ENCODE results near the gene NEU1.

The NEU1 gene

DNA sequence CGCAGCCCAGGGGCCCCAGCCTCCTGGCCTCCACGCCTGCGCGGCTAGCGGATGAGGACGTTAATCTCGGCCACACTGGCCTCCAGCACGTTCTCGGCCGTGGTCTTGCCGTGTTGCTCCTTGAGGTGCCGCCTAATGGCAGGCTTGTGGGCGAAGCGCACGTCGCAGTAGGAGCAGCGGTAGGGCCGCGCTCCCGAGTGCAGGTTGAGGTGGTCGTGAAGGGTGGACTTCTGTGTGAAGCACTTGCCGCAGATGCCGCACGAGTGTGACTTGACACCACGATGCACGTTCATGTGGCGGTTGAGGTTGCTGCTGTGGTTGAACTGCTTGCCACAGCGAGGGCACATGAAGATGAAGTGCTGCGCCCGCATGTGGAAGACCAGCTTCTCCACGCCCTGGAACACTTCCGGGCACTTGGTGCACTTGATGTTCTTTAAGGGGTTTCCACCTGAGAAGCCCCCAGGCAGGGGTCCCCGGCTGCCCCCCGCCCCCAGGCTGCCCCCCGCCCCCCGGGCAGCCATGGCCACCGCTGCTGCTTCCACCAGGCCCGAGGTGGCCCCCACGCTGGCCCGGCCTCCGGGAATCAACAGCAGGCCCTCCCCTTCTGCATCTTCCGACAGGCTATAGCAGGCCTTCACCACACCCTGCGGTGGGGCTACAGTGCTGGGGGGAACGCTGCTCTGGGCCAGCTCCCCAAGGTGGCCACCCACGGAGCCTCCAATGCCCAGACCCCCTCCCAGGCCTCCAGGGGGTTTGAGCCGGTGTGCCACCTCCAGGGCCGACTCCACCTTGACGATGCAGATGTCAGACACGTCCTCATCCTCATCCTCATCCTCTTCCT, 37.5 kb upstream of the NEU1 start:
- Histone ChIP-seq H3K4me1 (ENCODE audit: insufficient read depth, insufficient read length) (peaks cover 6% of the 10 kb centered on the region), H3K36me3 (ENCODE audit: insufficient read depth, insufficient read length, low read length) (peaks cover 23% of the 10 kb centered on the region), H3K9ac (ENCODE audit: insufficient read length, low read depth) (no peak overlapping the region), H3K27me3 (ENCODE audit: insufficient read depth, insufficient read length) (no peaks in the 10 kb centered on the region), H3K4me3 (ENCODE audit: insufficient read length, low read depth) (no peak overlapping the region), H3K9me3 (ENCODE audit: insufficient read depth, low read length) (no peaks in the 10 kb centered on the region)
- TF ChIP-seq YY1 (IDR thresholded peaks at IDR 0.05; ENCODE audit: insufficient read depth, insufficient read length) (no peak), ZNF274 (IDR thresholded peaks at IDR 0.05; ENCODE audit: low read depth, low read length) (no peak), SUZ12 (IDR thresholded peaks at IDR 0.05; ENCODE audit: extremely low read depth, insufficient read depth, insufficient read length) (no peak)
- DNase-seq (ENCODE audit: low read depth, low spot score): no peak

DNA sequence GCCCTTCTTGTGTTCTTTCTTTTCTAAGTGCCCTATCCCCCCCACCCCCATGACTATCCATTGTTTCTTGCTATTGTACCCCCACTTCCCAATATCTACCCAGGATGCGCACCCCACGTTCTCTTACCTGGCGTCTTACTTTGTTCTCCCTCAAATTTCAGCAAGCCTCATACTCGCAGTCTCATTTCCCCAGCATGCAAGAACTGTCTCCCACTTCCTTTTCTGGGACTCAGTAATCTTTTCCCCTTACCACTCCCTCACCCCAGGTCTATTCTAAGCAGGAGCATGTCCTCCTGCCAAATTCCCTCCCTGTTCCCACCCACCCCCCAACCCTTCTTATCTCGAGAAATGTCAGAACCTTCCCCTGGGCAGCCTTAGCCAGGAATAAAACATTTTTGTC, 36.6 kb upstream of the NEU1 start:
- Histone ChIP-seq H3K9me3 (ENCODE audit: insufficient read depth, low read length) (no peaks in the 10 kb centered on the region), H3K4me1 (ENCODE audit: insufficient read depth, insufficient read length) (peaks cover 6% of the 10 kb centered on the region), H3K9ac (ENCODE audit: insufficient read length, low read depth) (no peak overlapping the region)

DNA sequence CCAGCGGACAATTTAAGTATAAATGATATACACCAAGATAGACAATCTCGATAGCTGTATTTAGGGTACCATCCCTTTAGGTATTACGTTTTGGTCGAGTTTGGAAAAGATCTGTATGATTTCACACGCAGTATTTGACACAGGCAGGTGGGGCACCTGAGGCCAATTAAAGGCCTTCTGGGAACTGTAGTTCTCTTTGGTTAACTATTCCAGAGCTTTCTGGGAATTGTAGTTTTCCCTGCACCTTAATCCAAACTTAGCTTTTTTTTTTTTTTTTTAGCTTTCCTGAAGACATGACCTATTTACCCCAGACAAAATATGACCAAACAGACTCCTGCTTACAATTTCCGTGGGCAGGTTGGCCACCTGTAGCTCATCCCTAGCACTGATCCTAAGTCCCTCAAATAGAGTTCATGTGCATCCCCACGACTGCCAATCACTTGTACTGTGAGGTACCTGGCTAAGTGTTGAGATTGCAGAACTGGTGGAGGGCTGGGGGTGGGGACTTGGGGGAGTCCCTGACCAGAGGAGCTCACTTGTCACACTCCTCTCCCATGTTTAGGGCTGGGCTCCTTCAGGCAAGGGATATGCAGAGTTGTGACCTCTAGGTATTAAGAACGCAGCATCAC, 35.9 kb upstream of the NEU1 start:
- Histone ChIP-seq H3K36me3 (ENCODE audit: insufficient read depth, insufficient read length, low read length) (peaks cover 35% of the 10 kb centered on the region), H3K9ac (ENCODE audit: insufficient read length, low read depth) (peak overlapping the region; percentile 93), H3K4me1 (ENCODE audit: insufficient read depth, insufficient read length) (peaks cover 6% of the 10 kb centered on the region), H3K27me3 (ENCODE audit: insufficient read depth, insufficient read length) (no peaks in the 10 kb centered on the region), H3K4me3 (ENCODE audit: insufficient read length, low read depth) (peak overlapping the region; percentile 89), H3K9me3 (ENCODE audit: insufficient read depth, low read length) (no peaks in the 10 kb centered on the region)
- DNase-seq (ENCODE audit: low read depth, low spot score): no peak
- TF ChIP-seq YY1 (IDR thresholded peaks at IDR 0.05; ENCODE audit: insufficient read depth, insufficient read length) (no peak), SUZ12 (IDR thresholded peaks at IDR 0.05; ENCODE audit: extremely low read depth, insufficient read depth, insufficient read length) (no peak), ZNF274 (IDR thresholded peaks at IDR 0.05; ENCODE audit: low read depth, low read length) (no peak)

More for the DNA sequence above, 36.6 kb upstream of the NEU1 start:
- H3K36me3 ChIP-seq (ENCODE audit: insufficient read depth, insufficient read length, low read length): peaks cover 31% of the 10 kb centered on the region
- DNase-seq (ENCODE audit: low read depth, low spot score): no peak
- TF ChIP-seq YY1 (IDR thresholded peaks at IDR 0.05; ENCODE audit: insufficient read depth, insufficient read length) (no peak), ZNF274 (IDR thresholded peaks at IDR 0.05; ENCODE audit: low read depth, low read length) (no peak), SUZ12 (IDR thresholded peaks at IDR 0.05; ENCODE audit: extremely low read depth, insufficient read depth, insufficient read length) (no peak)
- H3K27me3 ChIP-seq (ENCODE audit: insufficient read depth, insufficient read length): no peaks in the 10 kb centered on the region
- H3K4me3 ChIP-seq (ENCODE audit: insufficient read length, low read depth): no peak overlapping the region

DNA sequence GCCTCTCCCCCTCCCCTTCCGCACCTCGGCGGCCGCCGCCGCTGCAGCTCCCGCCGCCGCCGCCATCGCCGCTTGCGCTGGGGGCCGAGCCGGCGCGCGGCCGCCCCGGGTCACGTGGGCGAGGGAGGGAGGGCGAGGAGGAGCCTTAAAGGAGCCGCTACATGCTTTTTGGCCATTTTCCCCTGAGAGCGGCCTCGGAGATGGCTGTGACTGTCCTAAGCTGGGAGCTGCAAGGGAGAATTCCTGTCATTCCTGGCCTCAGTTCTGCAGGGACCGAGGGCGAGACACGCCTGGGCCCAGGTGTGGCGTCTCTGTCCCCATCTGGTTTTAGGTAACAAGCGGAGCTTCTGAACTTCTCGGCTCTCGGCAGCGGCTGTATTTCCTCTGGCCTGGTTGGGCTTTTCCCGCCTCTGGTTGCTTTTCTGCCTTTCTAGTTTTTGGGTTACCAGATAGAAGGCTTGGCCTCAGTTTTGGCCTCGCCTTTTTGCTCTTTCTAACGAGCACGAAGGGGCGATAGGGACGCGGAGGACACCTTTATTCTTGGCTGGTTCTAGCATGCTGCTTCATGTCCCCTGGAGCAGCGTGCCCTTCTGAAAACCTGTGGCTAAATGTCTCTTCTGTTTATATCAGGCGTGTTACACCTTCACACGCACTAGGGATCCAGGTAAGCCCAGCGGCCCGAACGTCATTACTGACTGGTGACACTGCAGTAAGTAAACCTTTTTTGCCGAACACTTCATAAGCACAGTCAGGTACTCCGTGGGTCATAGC, 35.2 kb upstream of the NEU1 start, which contains the start of gene EHMT2:
Gene EHMT2 (minus strand): TSS at position 87 of the 771 bp plus-strand sequence. CDS start 21 bp downstream, at position 66.
- Histone ChIP-seq H3K9me3 (ENCODE audit: insufficient read depth, low read length) (no peaks in the 10 kb centered on the region), H3K9ac (ENCODE audit: insufficient read length, low read depth) (peak within 1 kb of the TSS; percentile 93), H3K27me3 (ENCODE audit: insufficient read depth, insufficient read length) (no peaks in the 10 kb centered on the region), H3K4me1 (ENCODE audit: insufficient read depth, insufficient read length) (peaks cover 6% of the 10 kb centered on the region), H3K36me3 (ENCODE audit: insufficient read depth, insufficient read length, low read length) (peaks cover 42% of the 10 kb centered on the region), H3K4me3 (ENCODE audit: insufficient read length, low read depth) (peak within 1 kb of the TSS; percentile 89)
- peak; percentile 37 for TF ChIP-seq YY1 (IDR thresholded peaks at IDR 0.05; ENCODE audit: insufficient read depth, insufficient read length)
- TF ChIP-seq SUZ12 (IDR thresholded peaks at IDR 0.05; ENCODE audit: extremely low read depth, insufficient read depth, insufficient read length): no peak
- peak; percentile 70 for DNase-seq (ENCODE audit: low read depth, low spot score)

DNA sequence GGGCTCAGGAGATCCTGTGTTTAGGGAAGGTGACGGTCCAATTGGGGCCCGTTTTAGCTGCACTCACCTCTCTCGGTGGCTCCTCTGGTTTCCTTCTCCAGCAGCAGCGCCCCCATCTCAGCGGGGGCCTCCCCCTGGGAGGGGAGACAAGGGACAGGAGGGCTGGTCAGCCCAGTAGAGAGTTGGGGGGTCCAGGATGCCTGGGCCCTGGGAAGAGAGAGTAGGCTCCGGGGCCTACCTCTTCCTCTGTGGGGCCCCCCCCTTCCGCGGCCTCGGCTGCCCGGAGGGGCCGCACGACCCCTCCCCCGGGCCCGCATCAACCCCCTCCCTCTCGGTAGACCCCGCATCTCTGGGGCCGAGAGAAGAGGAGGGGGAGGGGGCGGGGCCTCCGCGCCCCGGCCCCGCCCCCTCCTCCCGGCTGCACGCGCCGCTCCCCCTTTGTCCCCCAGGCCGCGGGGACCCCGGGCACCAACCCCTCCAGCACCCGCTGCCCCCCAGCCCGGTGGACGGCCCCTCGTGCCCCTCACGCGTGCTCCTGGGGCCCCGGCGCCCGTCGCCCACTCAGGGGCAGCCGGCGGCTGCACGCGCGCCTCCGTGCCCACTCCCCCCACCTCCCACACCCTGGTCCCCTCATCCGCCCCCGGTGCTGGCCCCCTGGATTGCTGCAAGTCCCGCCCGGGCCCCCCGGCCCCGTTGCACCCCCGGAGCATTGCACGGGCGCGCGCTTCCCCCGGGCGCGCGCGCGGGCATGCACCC, 34.4 kb upstream of the NEU1 start:
- H3K4me1 ChIP-seq (ENCODE audit: insufficient read depth, insufficient read length): peaks cover 6% of the 10 kb centered on the region
- no peaks in the 10 kb centered on the region for H3K9me3 ChIP-seq (ENCODE audit: insufficient read depth, low read length)
- H3K9ac ChIP-seq (ENCODE audit: insufficient read length, low read depth): peak overlapping the region; percentile 93
- peaks cover 50% of the 10 kb centered on the region for H3K36me3 ChIP-seq (ENCODE audit: insufficient read depth, insufficient read length, low read length)
- no peaks in the 10 kb centered on the region for H3K27me3 ChIP-seq (ENCODE audit: insufficient read depth, insufficient read length)
- peak overlapping the region; percentile 89 for H3K4me3 ChIP-seq (ENCODE audit: insufficient read length, low read depth)
- no peak for DNase-seq (ENCODE audit: low read depth, low spot score)
- TF ChIP-seq YY1 (IDR thresholded peaks at IDR 0.05; ENCODE audit: insufficient read depth, insufficient read length) (no peak), SUZ12 (IDR thresholded peaks at IDR 0.05; ENCODE audit: extremely low read depth, insufficient read depth, insufficient read length) (no peak), ZNF274 (IDR thresholded peaks at IDR 0.05; ENCODE audit: low read depth, low read length) (no peak)

DNA sequence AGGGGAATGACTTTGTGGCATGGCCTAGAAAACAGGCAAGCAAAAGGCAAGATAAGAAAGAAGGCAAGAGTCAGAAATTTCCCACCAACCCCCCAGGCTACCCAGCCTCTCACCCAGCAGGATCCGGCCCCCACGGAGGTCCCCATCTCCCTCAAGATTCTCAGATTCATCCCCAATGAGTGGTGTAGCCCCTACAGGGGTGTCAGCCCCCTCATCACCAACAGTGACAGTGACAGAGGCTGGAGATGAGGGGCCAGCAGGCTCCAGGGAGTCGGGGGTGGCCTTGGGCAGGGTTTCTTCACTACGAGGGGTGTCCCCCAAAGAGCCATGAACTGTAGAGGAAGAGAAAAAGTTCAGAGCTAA, 33.9 kb upstream of the NEU1 start:
- no peak for DNase-seq (ENCODE audit: low read depth, low spot score)
- peak overlapping the region; percentile 75 for H3K9ac ChIP-seq (ENCODE audit: insufficient read length, low read depth)
- no peaks in the 10 kb centered on the region for H3K9me3 ChIP-seq (ENCODE audit: insufficient read depth, low read length)
- H3K4me1 ChIP-seq (ENCODE audit: insufficient read depth, insufficient read length): peaks cover 6% of the 10 kb centered on the region
- peaks cover 55% of the 10 kb centered on the region for H3K36me3 ChIP-seq (ENCODE audit: insufficient read depth, insufficient read length, low read length)
- TF ChIP-seq SUZ12 (IDR thresholded peaks at IDR 0.05; ENCODE audit: extremely low read depth, insufficient read depth, insufficient read length): no peak
- TF ChIP-seq ZNF274 (IDR thresholded peaks at IDR 0.05; ENCODE audit: low read depth, low read length): no peak
- TF ChIP-seq YY1 (IDR thresholded peaks at IDR 0.05; ENCODE audit: insufficient read depth, insufficient read length): no peak
- no peaks in the 10 kb centered on the region for H3K27me3 ChIP-seq (ENCODE audit: insufficient read depth, insufficient read length)
- H3K4me3 ChIP-seq (ENCODE audit: insufficient read length, low read depth): peak overlapping the region; percentile 89
